HepG2 (cell line): ENCODE measurements around the gene DCUN1D3. TPM values are rescaled to one million over a fixed set of nuclear protein-coding genes. Genes with fewer than 3 reads are reported as not detected.

Source experiments
- ATAC-seq: fragments of 200-7000 bp; cut with Tn5 transposase; 3 replicates; pipeline ENCODE4 v1.9.1; 2020; ENCODE audit warnings: mild to moderate bottlenecking, moderate library complexity
- BruUV-seq: library from RNA; stranded (reverse); fragments of 400-500 nt; replicated peaks from 2 replicates; lab custom pipeline; 2021; lab: Mats Ljungman, UMichigan
- CTCF ChIA-PET: fragments of 300-600 bp; formaldehyde crosslinking; extraction: SDS; loops from one replicate; lab custom pipeline; 2021; ENCODE audit warnings: low total read pairs, inconsistent platforms, low intra/inter-chr PET ratio; lab: Yijun Ruan, JAX
- POLR2A ChIA-PET: fragments of 350-600 bp; sonication (Branson Sonifier 250); formaldehyde crosslinking; loops from one replicate; lab custom pipeline; 2020; ENCODE audit warnings: antibody characterized with exemption, inconsistent platforms; lab: Yijun Ruan, JAX
- DNase-seq: peaks from one replicate; pipeline ENCODE4 v3.0.0-alpha.2; 2015; ENCODE audit warnings: low spot score
- FAIRE-seq: peaks from 3 replicates; lab custom pipeline; 2011; peaks lifted over from hg19 to GRCh38; lab: Jason Lieb, UNC
- H2AFZ ChIP-seq: one replicate; pipeline ENCODE4 v1.6.1; 2011; ENCODE audit warnings: low read length, inconsistent platforms
- H3K27ac ChIP-seq: fragments of 300-600 bp; 3 replicates; pipeline ENCODE4 v1.8.0; 2011; ENCODE audit warnings: mixed run types, mild to moderate bottlenecking, mixed read lengths, low read length, inconsistent platforms; ENCODE audit not compliant: insufficient read depth; ENCODE audit errors: extremely low read length
- H3K27me3 ChIP-seq, 2 experiments: fragments of 200-600 bp in 1 of 2; 2 replicates in 1 of 2; 3 replicates in 1 of 2; pipeline versions ENCODE4 v1.6.0 to v1.8.0; 2011; ENCODE audit warnings: low read length in 2 of 2, mild to moderate bottlenecking in 2 of 2, moderate library complexity in 2 of 2, inconsistent platforms in 1 of 2; ENCODE audit not compliant: insufficient read depth in 2 of 2, control insufficient read depth in 1 of 2
- H3K36me3 ChIP-seq, 2 experiments: fragments of 200-600 bp in 1 of 2; replicated peaks in 1 of 2; 2 replicates in 1 of 2; 3 replicates in 1 of 2; pipeline versions ENCODE4 v1.5.1 to v1.8.0; 2011; ENCODE audit warnings: low read length in 2 of 2, inconsistent platforms in 1 of 2; ENCODE audit not compliant: insufficient read depth in 2 of 2, control insufficient read depth in 1 of 2
- H3K4me1 ChIP-seq: 2 replicates; pipeline ENCODE4 v1.5.1; 2012; ENCODE audit warnings: low read length, inconsistent platforms; ENCODE audit not compliant: insufficient read depth
- H3K4me2 ChIP-seq: 2 replicates; pipeline ENCODE4 v1.6.0; 2011; ENCODE audit warnings: low read depth, low read length, inconsistent platforms
- H3K4me3 ChIP-seq, 3 experiments: fragments of 200-600 bp in 1 of 3; sonication (generic), shearing (Covaris generic) in 1 of 3; replicated peaks in 1 of 3; 2 replicates each; pipeline ENCODE4 v1.5.1; 2011 to 2016; ENCODE audit warnings: low read length in 3 of 3, inconsistent platforms in 2 of 3, low read depth in 2 of 3, mild to moderate bottlenecking in 2 of 3, control low read depth in 1 of 3, mixed read lengths in 1 of 3; ENCODE audit not compliant: insufficient read depth in 1 of 3
- H3K79me2 ChIP-seq: one replicate; pipeline ENCODE4 v1.6.1; 2011; ENCODE audit warnings: low read length, inconsistent platforms; ENCODE audit not compliant: insufficient read depth
- H3K9ac ChIP-seq: 2 replicates; pipeline ENCODE4 v1.6.0; 2011; ENCODE audit warnings: mild to moderate bottlenecking, low read depth, low read length, inconsistent platforms; ENCODE audit not compliant: insufficient read depth
- H3K9me3 ChIP-seq: 2 replicates; pipeline ENCODE4 v1.5.1; 2012; ENCODE audit warnings: mild to moderate bottlenecking, low read length
- H4K20me1 ChIP-seq: 2 replicates; pipeline ENCODE4 v1.6.0; 2011; ENCODE audit warnings: inconsistent platforms, mild to moderate bottlenecking, low read length, moderate library complexity; ENCODE audit not compliant: insufficient read depth
- DNMT1 ChIP-seq: sonication (generic); formaldehyde crosslinking; IDR thresholded peaks from 2 replicates; pipeline ENCODE4 v1.5.1; 2020; ENCODE audit warnings: mild to moderate bottlenecking, missing genetic modification reagents
- HOXA3 ChIP-seq: sonication (generic); formaldehyde crosslinking; IDR thresholded peaks from 2 replicates; pipeline ENCODE4 v1.5.0; 2020; ENCODE audit warnings: missing genetic modification reagents
- MAFK ChIP-seq, 2 experiments: IDR thresholded peaks in 1 of 2; conservative IDR thresholded peaks in 1 of 2; 2 replicates each; pipeline ENCODE4 v1.6.1; 2011; ENCODE audit warnings: improper control_type of control experiment in 2 of 2, low read length in 2 of 2
- MIXL1 ChIP-seq: IDR thresholded peaks from 2 replicates; pipeline ENCODE4 v1.6.1; 2016
- SP2 ChIP-seq: sonication (generic); formaldehyde crosslinking; IDR thresholded peaks from 2 replicates; pipeline ENCODE4 v1.5.1; 2020; ENCODE audit warnings: mild to moderate bottlenecking, missing genetic modification reagents
- TRIM24 ChIP-seq: sonication (generic); formaldehyde crosslinking; IDR thresholded peaks from 2 replicates; pipeline ENCODE4 v1.8.0; 2022; ENCODE audit warnings: mild to moderate bottlenecking, missing genetic modification reagents
- ZBTB7B ChIP-seq: sonication (generic); formaldehyde crosslinking; IDR thresholded peaks from 2 replicates; pipeline ENCODE4 v1.4.0; 2020; ENCODE audit warnings: missing genetic modification reagents
- ZNF264 ChIP-seq: sonication (generic); formaldehyde crosslinking; IDR thresholded peaks from 2 replicates; pipeline ENCODE4 v1.4.0; 2020; ENCODE audit warnings: missing genetic modification reagents
- ZNF367 ChIP-seq: sonication (generic); formaldehyde crosslinking; IDR thresholded peaks from 2 replicates; pipeline ENCODE4 v1.4.0; 2020; ENCODE audit warnings: missing genetic modification reagents, borderline replicate concordance
- ZNF431 ChIP-seq: sonication (generic); formaldehyde crosslinking; IDR thresholded peaks from 2 replicates; pipeline ENCODE4 v1.9.0; 2022; ENCODE audit warnings: missing genetic modification reagents, low read depth, mild to moderate bottlenecking, borderline replicate concordance
- ZNF496 ChIP-seq: sonication (generic); formaldehyde crosslinking; IDR thresholded peaks from 2 replicates; pipeline ENCODE4 v1.8.1; 2023; ENCODE audit warnings: mild to moderate bottlenecking, moderate library complexity, missing genetic modification reagents; ENCODE audit not compliant: insufficient replicate concordance
- ZNF547 ChIP-seq: sonication (generic); formaldehyde crosslinking; IDR thresholded peaks from 2 replicates; pipeline ENCODE4 v1.5.1; 2020; ENCODE audit warnings: mild to moderate bottlenecking, missing genetic modification reagents
- ZNF768 ChIP-seq: sonication (generic); formaldehyde crosslinking; IDR thresholded peaks from 2 replicates; pipeline ENCODE4 v1.4.0; 2020; ENCODE audit warnings: missing genetic modification reagents
- WGBS: methylation state at CpG from one replicate; pipeline ENCODE4 v1.1.6; 2017; ENCODE audit warnings: low lambda C conversion rate; 5-methylcytosine and 5-hydroxymethylcytosine counted together
- in situ Hi-C: cut with HindIII; loops from 2 replicates; pipeline ENCODE4 v1.10.0; 2017; ENCODE audit warnings: low pct_unique_long_range_greater_than_20kb; ENCODE audit not compliant: extremely low pct_ligation_motif_present
- intact Hi-C: fragments of 100-400 bp; cut with micrococcal nuclease; formaldehyde crosslinking; loops from one replicate; pipeline ENCODE4 v1.10.0; 2022; ENCODE audit not compliant: unreplicated experiment
- polyA plus RNA-seq, 8 experiments: library from polyadenylated mRNA; depleted of rRNA in 3 of 8; stranded (reverse) in 7 of 8; unstranded in 1 of 8; fragments of >200 nt; fragmentation: Illumina TruSeq in 4 of 8; extraction: Trizol in 4 of 8; gene quantifications; 2 replicates each; pipeline versions ENCODE4 v1.2.1 to v1.2.3, GENCODE V29; 2011 to 2016; ENCODE audit warnings: low read depth in 4 of 8, missing spikeins in 1 of 8, mixed read lengths in 1 of 8; ENCODE audit not compliant: insufficient read depth in 1 of 8
- total RNA-seq, 5 experiments: library from RNA; depleted of rRNA; stranded (reverse); fragments of >200 nt; fragmentation: Illumina TruSeq; extraction: Trizol; gene quantifications; 2 replicates each; pipeline ENCODE4 v1.2.3, GENCODE V29; 2016; ENCODE audit warnings: low read depth in 1 of 5
- TF ChIP-seq, protein P1 (sequence below): sonication (generic); formaldehyde crosslinking; conservative IDR thresholded peaks from 2 replicates; pipeline ENCODE4 v1.4.0; 2020; ENCODE audit warnings: missing genetic modification reagents
- TF ChIP-seq, protein P2 (sequence below): sonication (generic); formaldehyde crosslinking; IDR thresholded peaks from 2 replicates; pipeline ENCODE4 v1.9.0; 2022; ENCODE audit warnings: missing genetic modification reagents, mild to moderate bottlenecking, borderline replicate concordance
- TF ChIP-seq, protein P3 (sequence below): sonication (generic); formaldehyde crosslinking; IDR thresholded peaks from 2 replicates; pipeline ENCODE4 v1.4.0; 2020; ENCODE audit warnings: missing genetic modification reagents

Gene DCUN1D3
- total and polyA plus RNA-seq, 2 of the 13 experiments (the other 11 are each of a cell fraction or from before 2014, with no cell fraction given) = 5.0 to 19.3 TPM

DNA sequence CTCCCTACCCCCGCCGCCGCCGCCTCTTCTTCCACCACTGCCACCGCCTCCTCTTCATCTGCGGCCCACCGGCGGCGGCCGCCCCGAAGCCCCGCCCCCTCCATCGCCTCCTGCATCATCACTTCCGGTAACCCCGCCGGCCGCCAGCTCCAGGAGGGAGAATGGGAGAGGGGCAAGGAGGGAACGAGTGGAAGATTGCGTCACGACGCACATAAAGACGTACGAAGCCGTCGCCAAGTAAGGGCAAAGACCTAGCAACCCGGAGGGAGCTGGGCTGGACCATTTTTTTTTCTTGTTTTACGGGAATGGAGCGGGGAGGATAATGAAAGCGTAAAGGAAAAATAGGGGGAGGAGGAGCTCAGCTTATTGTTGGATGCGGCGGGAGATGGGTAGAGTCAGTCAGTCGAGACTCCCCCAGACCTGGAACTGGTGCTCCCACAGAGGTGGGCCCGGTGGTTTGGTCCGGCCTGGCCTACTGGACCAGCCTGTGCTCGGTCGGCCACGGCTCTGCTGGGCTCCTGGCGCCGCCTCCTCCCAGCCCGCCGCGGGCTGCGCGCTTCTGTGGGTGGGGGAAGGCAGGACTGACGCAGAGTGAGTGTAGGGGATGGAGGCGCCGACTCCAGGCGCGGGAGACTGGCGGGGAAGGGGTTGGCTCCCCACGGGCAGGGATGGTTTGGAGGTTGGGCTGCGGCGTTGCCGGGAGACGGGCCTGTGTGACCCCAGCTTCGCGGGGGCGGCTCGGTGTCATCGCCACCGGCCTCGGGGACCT is at the start of gene DCUN1D3, which contains the start of gene LYRM1 (continued):
- TF ChIP-seq, protein P1, sequence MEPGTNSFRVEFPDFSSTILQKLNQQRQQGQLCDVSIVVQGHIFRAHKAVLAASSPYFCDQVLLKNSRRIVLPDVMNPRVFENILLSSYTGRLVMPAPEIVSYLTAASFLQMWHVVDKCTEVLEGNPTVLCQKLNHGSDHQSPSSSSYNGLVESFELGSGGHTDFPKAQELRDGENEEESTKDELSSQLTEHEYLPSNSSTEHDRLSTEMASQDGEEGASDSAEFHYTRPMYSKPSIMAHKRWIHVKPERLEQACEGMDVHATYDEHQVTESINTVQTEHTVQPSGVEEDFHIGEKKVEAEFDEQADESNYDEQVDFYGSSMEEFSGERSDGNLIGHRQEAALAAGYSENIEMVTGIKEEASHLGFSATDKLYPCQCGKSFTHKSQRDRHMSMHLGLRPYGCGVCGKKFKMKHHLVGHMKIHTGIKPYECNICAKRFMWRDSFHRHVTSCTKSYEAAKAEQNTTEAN = peak; percentile 70; the same call in 1 of the 2 replicates
- TF ChIP-seq ZNF431 (CRISPR knock-in tag) = no peak
- TF ChIP-seq MAFK (conservative IDR thresholded peaks at IDR 0.05 in 1 of 2, IDR thresholded peaks at IDR 0.05 in 1 of 2; ENCODE audit: low read length in 2 of 2) = no peak
- peak; percentile 78 for TF ChIP-seq ZNF547

DNA sequence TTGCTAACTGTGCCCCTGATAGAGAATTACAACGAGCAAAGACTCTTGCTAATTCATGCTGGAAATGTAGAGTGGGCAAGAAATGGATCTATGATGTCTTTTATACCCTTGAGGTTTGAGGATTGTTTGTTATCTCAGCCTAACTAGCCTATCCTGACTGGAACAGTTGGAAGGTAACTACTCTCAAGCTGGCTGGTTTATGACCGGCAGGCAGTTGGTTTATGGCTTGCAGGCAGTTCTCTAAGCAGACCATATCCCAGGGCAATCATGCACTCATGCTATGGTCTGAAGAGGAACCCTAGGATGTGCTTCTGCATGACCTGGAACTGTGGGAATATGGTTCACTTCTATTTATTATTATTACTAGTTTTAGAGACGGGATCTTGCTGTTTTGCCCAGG is 49.5 kb upstream of the DCUN1D3 start:
- POLR2A ChIA-PET = no interaction called here
- FAIRE-seq (no peak), DNase-seq (no peak), ATAC-seq (no peak)
- TF ChIP-seq TRIM24 (CRISPR knock-in tag) = no peak
- no peak for TF ChIP-seq ZNF264 (CRISPR knock-in tag)
- no peak for TF ChIP-seq MIXL1 (CRISPR knock-in tag)
- no peak for TF ChIP-seq ZNF367 (CRISPR knock-in tag)
- TF ChIP-seq HOXA3 (CRISPR knock-in tag) = no peak
- TF ChIP-seq, protein P2, sequence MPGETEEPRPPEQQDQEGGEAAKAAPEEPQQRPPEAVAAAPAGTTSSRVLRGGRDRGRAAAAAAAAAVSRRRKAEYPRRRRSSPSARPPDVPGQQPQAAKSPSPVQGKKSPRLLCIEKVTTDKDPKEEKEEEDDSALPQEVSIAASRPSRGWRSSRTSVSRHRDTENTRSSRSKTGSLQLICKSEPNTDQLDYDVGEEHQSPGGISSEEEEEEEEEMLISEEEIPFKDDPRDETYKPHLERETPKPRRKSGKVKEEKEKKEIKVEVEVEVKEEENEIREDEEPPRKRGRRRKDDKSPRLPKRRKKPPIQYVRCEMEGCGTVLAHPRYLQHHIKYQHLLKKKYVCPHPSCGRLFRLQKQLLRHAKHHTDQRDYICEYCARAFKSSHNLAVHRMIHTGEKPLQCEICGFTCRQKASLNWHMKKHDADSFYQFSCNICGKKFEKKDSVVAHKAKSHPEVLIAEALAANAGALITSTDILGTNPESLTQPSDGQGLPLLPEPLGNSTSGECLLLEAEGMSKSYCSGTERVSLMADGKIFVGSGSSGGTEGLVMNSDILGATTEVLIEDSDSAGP (CRISPR knock-in tag) = no peak
- TF ChIP-seq DNMT1 (CRISPR knock-in tag) = no peak
- no peak for TF ChIP-seq ZNF496 (CRISPR knock-in tag)
- no peak for TF ChIP-seq ZBTB7B (CRISPR knock-in tag)
- TF ChIP-seq ZNF768 (CRISPR knock-in tag) = no peak
- TF ChIP-seq SP2 = no peak
- TF ChIP-seq, protein P3, sequence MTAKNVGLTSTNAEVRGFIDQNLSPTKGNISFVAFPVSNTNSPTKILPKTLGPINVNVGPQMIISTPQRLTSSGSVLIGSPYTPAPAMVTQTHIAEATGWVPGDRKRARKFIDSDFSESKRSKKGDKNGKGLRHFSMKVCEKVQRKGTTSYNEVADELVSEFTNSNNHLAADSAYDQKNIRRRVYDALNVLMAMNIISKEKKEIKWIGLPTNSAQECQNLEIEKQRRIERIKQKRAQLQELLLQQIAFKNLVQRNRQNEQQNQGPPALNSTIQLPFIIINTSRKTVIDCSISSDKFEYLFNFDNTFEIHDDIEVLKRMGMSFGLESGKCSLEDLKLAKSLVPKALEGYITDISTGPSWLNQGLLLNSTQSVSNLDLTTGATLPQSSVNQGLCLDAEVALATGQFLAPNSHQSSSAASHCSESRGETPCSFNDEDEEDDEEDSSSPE (CRISPR knock-in tag) = no peak
- H3K27me3 ChIP-seq = peaks cover 0 to 7% of the 10 kb centered on the region in 2 experiments; a peak in 1 of 5 replicates
- no peak overlapping the region for H2AFZ ChIP-seq
- intact Hi-C loops = no loop called here
- H3K79me2 ChIP-seq = no peaks in the 10 kb centered on the region
- H3K36me3 ChIP-seq = no peaks in the 10 kb centered on the region
- H3K4me1 ChIP-seq = no peaks in the 10 kb centered on the region
- no peak overlapping the region for H3K4me2 ChIP-seq
- no peaks in the 10 kb centered on the region for H3K9me3 ChIP-seq
- CTCF ChIA-PET = no interaction called here
- no peak overlapping the region for H3K27ac ChIP-seq
- no peaks in the 10 kb centered on the region for H4K20me1 ChIP-seq
- no peak overlapping the region for H3K4me3 ChIP-seq
- 42% methylated on average over 3 of the region's 3 CpGs for WGBS
- BruUV-seq = no TSS peak
- no peak overlapping the region for H3K9ac ChIP-seq
- in situ Hi-C loops = no loop called here
